ENCODE data around the gene SSR3.
"Not testable (repeated sequence)": the region's sequence is repeated elsewhere in the genome, so short reads cannot be mapped to it uniquely, and the experiment has no call there.

Gene SSR3

GRCh38 chr3:156575641-156576040 lies 20.7 kb upstream of the SSR3 start:
- no peak for DNase-seq (ENCODE audit: low read depth)

- DNase-seq (ENCODE audit: low read depth) = not testable (repeated sequence)
These were observed 15.0 kb upstream of the SSR3 start for GRCh38 chr3:156569881-156570280.

GRCh38 chr3:156569016-156569415 lies 14.1 kb upstream of the SSR3 start:
- DNase-seq (ENCODE audit: low read depth) = not testable (repeated sequence)

- DNase-seq (ENCODE audit: low read depth) = no peak
These were observed 9.2 kb upstream of the SSR3 start for GRCh38 chr3:156563900-156564682.

- not testable (repeated sequence) for DNase-seq (ENCODE audit: low read depth)
These were observed 7.6 kb upstream of the SSR3 start for GRCh38 chr3:156562486-156562885.

- no peak for DNase-seq (ENCODE audit: low read depth)
These were observed 6.6 kb upstream of the SSR3 start for GRCh38 chr3:156561533-156561932.

- DNase-seq (ENCODE audit: low read depth) = no peak
These were observed 4.4 kb upstream of the SSR3 start for GRCh38 chr3:156559321-156559720.

GRCh38 chr3:156558389-156558788 lies 3.5 kb upstream of the SSR3 start:
- no peak for DNase-seq (ENCODE audit: low read depth)

GRCh38 chr3:156554515-156554841 lies 439 bp downstream of the SSR3 start:
- no peak for DNase-seq (ENCODE audit: low read depth)

GRCh38 chr3:156553705-156554356 lies 1.1 kb downstream of the SSR3 start:
- no peak for DNase-seq (ENCODE audit: low read depth)

- no peak for DNase-seq (ENCODE audit: low read depth)
These were observed 1.9 kb downstream of the SSR3 start for GRCh38 chr3:156552973-156553372.

GRCh38 chr3:156551746-156552145 lies 3.2 kb downstream of the SSR3 start:
- DNase-seq (ENCODE audit: low read depth) = no peak

GRCh38 chr3:156551261-156551660 lies 3.7 kb downstream of the SSR3 start:
- no peak for DNase-seq (ENCODE audit: low read depth)

GRCh38 chr3:156548902-156549301 lies 6.0 kb downstream of the SSR3 start:
- no peak for DNase-seq (ENCODE audit: low read depth)

GRCh38 chr3:156548041-156548687 lies 6.8 kb downstream of the SSR3 start:
- no peak for DNase-seq (ENCODE audit: low read depth)

- DNase-seq (ENCODE audit: low read depth) = no peak
These were observed 7.3 kb downstream of the SSR3 start for GRCh38 chr3:156547637-156548036.

- DNase-seq (ENCODE audit: low read depth) = no peak
These were observed 11.8 kb downstream of the SSR3 start for GRCh38 chr3:156543043-156543555.

GRCh38 chr3:156542101-156543042 lies 12.5 kb downstream of the SSR3 start:
- no peak for DNase-seq (ENCODE audit: low read depth)

- no peak for DNase-seq (ENCODE audit: low read depth)
These were observed 15.1 kb downstream of the SSR3 start for GRCh38 chr3:156539802-156540201.

- DNase-seq (ENCODE audit: low read depth) = no peak
These were observed 15.9 kb downstream of the SSR3 start for GRCh38 chr3:156539051-156539450.

GRCh38 chr3:156536524-156537316 lies 18.2 kb downstream of the SSR3 start:
- DNase-seq (ENCODE audit: low read depth) = no peak

Measured in stimulated activated CD8-positive, alpha-beta memory T cell treated with anti-CD3 and anti-CD28 coated beads, Interleukin-4, amount 100 ng/mL, for 24 hours (primary cell).